DOHH2 (cell line): ENCODE data around the gene CEP76.

Source experiments
- H3F3A ChIP-seq: fragments of 200-600 bp; sonication (generic), shearing (Covaris generic); 2 replicates; pipeline ENCODE4 v1.6.0; 2016; ENCODE audit warnings: antibody characterized with exemption, mild to moderate bottlenecking; ENCODE audit not compliant: control insufficient read depth, insufficient read depth
- H3K27ac ChIP-seq: fragments of 200-600 bp; sonication (generic); 2 replicates; pipeline ENCODE4 v1.5.1; 2014; ENCODE audit warnings: low read depth, mild to moderate bottlenecking, low read length, moderate library complexity
- H3K27me3 ChIP-seq: fragments of 200-600 bp; sonication (generic); 2 replicates; pipeline ENCODE4 v1.6.1; 2014; ENCODE audit warnings: mild to moderate bottlenecking, low read length, mixed read lengths; ENCODE audit not compliant: control insufficient read depth
- H3K36me3 ChIP-seq: fragments of 200-600 bp; sonication (generic); 2 replicates; pipeline ENCODE4 v1.6.1; 2014; ENCODE audit warnings: mild to moderate bottlenecking, low read length, moderate library complexity, mixed read lengths; ENCODE audit not compliant: control insufficient read depth
- H3K4me1 ChIP-seq: fragments of 200-600 bp; sonication (generic); 2 replicates; pipeline ENCODE4 v1.6.1; 2014; ENCODE audit warnings: mild to moderate bottlenecking, low read length, mixed read lengths; ENCODE audit not compliant: control insufficient read depth
- H3K4me2 ChIP-seq: fragments of 200-600 bp; sonication (generic); 2 replicates; pipeline ENCODE4 v1.6.0; 2014; ENCODE audit warnings: mild to moderate bottlenecking, low read length, moderate library complexity
- H3K4me3 ChIP-seq: fragments of 200-600 bp; sonication (generic); 2 replicates; pipeline ENCODE4 v1.5.1; 2014; ENCODE audit warnings: mild to moderate bottlenecking, low read length, mixed read lengths
- H3K79me2 ChIP-seq: fragments of 200-600 bp; sonication (generic); 2 replicates; pipeline ENCODE4 v1.6.1; 2014; ENCODE audit warnings: mild to moderate bottlenecking, low read length, mixed read lengths; ENCODE audit not compliant: control insufficient read depth
- H3K9me2 ChIP-seq: fragments of 200-600 bp; sonication (generic); replicated peaks from 2 replicates; pipeline ENCODE4 v1.6.1; 2014; ENCODE audit warnings: mild to moderate bottlenecking, low read length, mixed read lengths; ENCODE audit not compliant: control insufficient read depth
- H3K9me3 ChIP-seq: fragments of 200-600 bp; sonication (generic); 2 replicates; pipeline ENCODE4 v1.6.1; 2014; ENCODE audit warnings: antibody characterized with exemption, low read length, mixed read lengths; ENCODE audit not compliant: control insufficient read depth, insufficient read depth
- H4K20me1 ChIP-seq: fragments of 200-600 bp; sonication (generic); 2 replicates; pipeline ENCODE4 v1.6.0; 2014; ENCODE audit warnings: low read depth, mild to moderate bottlenecking, antibody characterized with exemption, low read length, moderate library complexity; ENCODE audit not compliant: control insufficient read depth, insufficient read depth
- EZH2phosphoT487 ChIP-seq: fragments of 200-600 bp; sonication (generic); IDR thresholded peaks from 2 replicates; pipeline ENCODE4 v1.6.1; 2017; ENCODE audit warnings: borderline replicate concordance, mild to moderate bottlenecking, antibody characterized with exemption, low read length, moderate library complexity, mixed read lengths
- TF ChIP-seq, protein P1 (sequence below): fragments of 200-600 bp; sonication (generic); IDR thresholded peaks from one replicate; pipeline ENCODE4 v1.5.1; 2014; ENCODE audit warnings: antibody characterized with exemption, mild to moderate bottlenecking, low read depth, low read length; ENCODE audit not compliant: poor library complexity, severe bottlenecking

CEP76 gene

GRCh38 chr18:12748671-12749070 is 46.1 kb upstream of the CEP76 start:
- Histone ChIP-seq H3K79me2 (no peaks in the 10 kb centered on the region), H3K27ac (no peak overlapping the region), H3K4me2 (no peak overlapping the region), H3K9me3 (no peaks in the 10 kb centered on the region), H3K36me3 (no peaks in the 10 kb centered on the region), H3K4me3 (no peak overlapping the region), H3K27me3 (peaks cover 30% of the 10 kb centered on the region), H3F3A (no peaks in the 10 kb centered on the region), H4K20me1 (no peaks in the 10 kb centered on the region), H3K9me2 (no peaks in the 10 kb centered on the region), H3K4me1 (peaks cover 5% of the 10 kb centered on the region; the same call in 1 of the 2 replicates)
- no peak for TF ChIP-seq EZH2phosphoT487
- TF ChIP-seq, protein P1, sequence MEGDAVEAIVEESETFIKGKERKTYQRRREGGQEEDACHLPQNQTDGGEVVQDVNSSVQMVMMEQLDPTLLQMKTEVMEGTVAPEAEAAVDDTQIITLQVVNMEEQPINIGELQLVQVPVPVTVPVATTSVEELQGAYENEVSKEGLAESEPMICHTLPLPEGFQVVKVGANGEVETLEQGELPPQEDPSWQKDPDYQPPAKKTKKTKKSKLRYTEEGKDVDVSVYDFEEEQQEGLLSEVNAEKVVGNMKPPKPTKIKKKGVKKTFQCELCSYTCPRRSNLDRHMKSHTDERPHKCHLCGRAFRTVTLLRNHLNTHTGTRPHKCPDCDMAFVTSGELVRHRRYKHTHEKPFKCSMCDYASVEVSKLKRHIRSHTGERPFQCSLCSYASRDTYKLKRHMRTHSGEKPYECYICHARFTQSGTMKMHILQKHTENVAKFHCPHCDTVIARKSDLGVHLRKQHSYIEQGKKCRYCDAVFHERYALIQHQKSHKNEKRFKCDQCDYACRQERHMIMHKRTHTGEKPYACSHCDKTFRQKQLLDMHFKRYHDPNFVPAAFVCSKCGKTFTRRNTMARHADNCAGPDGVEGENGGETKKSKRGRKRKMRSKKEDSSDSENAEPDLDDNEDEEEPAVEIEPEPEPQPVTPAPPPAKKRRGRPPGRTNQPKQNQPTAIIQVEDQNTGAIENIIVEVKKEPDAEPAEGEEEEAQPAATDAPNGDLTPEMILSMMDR = no peak

DNA sequence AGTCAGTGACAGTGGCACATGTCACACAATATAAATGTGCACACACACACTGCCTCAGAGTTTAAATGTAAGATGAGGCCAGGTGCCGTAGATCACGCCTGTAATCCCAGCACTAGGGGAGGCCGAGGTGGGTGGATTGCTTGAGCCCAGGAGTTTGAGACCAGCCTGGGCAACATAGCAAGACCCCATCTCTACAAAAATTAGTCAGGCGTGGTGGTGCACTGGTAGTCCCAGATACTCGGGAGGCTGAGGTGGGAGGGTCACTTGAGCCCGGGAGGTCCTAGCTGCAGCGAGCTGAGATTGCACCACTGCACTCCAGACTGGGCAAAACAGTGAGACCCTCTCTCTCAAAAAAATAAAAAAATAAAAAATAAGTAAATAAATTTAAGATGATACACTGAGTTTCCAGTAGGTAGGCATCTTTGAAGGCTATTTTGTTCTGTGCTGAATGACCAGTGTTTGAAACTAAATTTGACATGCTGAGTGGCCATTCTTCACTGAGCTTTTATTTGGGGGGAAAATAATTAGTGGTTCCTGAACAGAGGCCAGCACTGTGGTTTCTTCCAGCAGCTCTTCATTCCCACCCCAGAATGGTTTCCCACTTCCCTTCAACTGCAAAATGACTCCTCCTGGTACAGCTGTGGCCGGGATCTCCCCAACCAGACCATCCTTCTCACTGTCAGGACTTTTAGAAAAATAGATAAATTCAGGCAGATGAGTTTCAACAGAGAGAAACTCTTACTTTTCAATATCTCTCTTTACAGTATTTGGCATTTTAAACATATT is 45.2 kb upstream of the CEP76 start:
- Histone ChIP-seq H3K9me2 (no peaks in the 10 kb centered on the region), H3F3A (no peaks in the 10 kb centered on the region), H3K4me1 (peaks cover 5% of the 10 kb centered on the region; the same call in 1 of the 2 replicates), H3K9me3 (no peaks in the 10 kb centered on the region), H4K20me1 (no peaks in the 10 kb centered on the region), H3K36me3 (no peaks in the 10 kb centered on the region), H3K4me3 (no peak overlapping the region), H3K4me2 (no peak overlapping the region), H3K27ac (no peak overlapping the region), H3K27me3 (peaks cover 31% of the 10 kb centered on the region), H3K79me2 (no peaks in the 10 kb centered on the region)
- TF ChIP-seq EZH2phosphoT487 = no peak
- TF ChIP-seq, protein P1 = no peak

- Histone ChIP-seq H3K79me2 (no peaks in the 10 kb centered on the region), H3F3A (no peaks in the 10 kb centered on the region), H3K27ac (no peak overlapping the region), H3K4me3 (no peak overlapping the region), H4K20me1 (no peaks in the 10 kb centered on the region), H3K36me3 (no peaks in the 10 kb centered on the region), H3K4me1 (peaks cover 3% of the 10 kb centered on the region; the same call in 1 of the 2 replicates), H3K4me2 (no peak overlapping the region), H3K9me3 (no peaks in the 10 kb centered on the region), H3K27me3 (peaks cover 24% of the 10 kb centered on the region), H3K9me2 (no peaks in the 10 kb centered on the region)
- TF ChIP-seq EZH2phosphoT487 = no peak
- TF ChIP-seq, protein P1 = no peak
These were observed 42.7 kb upstream of the CEP76 start for GRCh38 chr18:12745095-12745795.
